Measurements from ENCODE around the gene ETNK2.

Gene ETNK2

GRCh38 chr1:204169858-204170257 is 18.0 kb upstream of the ETNK2 start:
- in situ Hi-C loops (cut with MboI; ENCODE audit: low sequenced_read_pairs): loop anchor here (25.0 kb wide), 1 partner anchor 342 kb away; the partner anchor contains the start of gene MDM4
- Histone ChIP-seq H3K4me1 (no peaks in the 10 kb centered on the region), H3K4me3 (no peak overlapping the region), H3K36me3 (replicated peaks) (no peaks in the 10 kb centered on the region), H3K27me3 (ENCODE audit: low read depth) (no peaks in the 10 kb centered on the region), H3K9me3 (peaks cover 19% of the 10 kb centered on the region)
- DNase-seq (ENCODE audit: low spot score in 2 of 2): no peak

GRCh38 chr1:204167730-204168129 is 15.9 kb upstream of the ETNK2 start:
- no peak for DNase-seq (ENCODE audit: low spot score in 2 of 2)
- Histone ChIP-seq H3K27me3 (ENCODE audit: low read depth) (no peaks in the 10 kb centered on the region), H3K9me3 (peaks cover 19% of the 10 kb centered on the region), H3K36me3 (replicated peaks) (no peaks in the 10 kb centered on the region), H3K4me1 (no peaks in the 10 kb centered on the region), H3K4me3 (no peak overlapping the region)
- in situ Hi-C loops (cut with MboI; ENCODE audit: low sequenced_read_pairs): loop anchor here (25.0 kb wide), 1 partner anchor 345 kb away; the partner anchor contains the start of gene MDM4

GRCh38 chr1:204166219-204166618 is 14.4 kb upstream of the ETNK2 start, which contains the start of gene REN:
TSS of gene REN (minus strand) at chr1:204166337. CDS start at chr1:204166293, 44 bp downstream.
- peaks cover 19% of the 10 kb centered on the region for H3K9me3 ChIP-seq
- no peak within 1 kb of the TSS for H3K4me3 ChIP-seq
- no peaks in the 10 kb centered on the region for H3K27me3 ChIP-seq (ENCODE audit: low read depth)
- no peak for DNase-seq (ENCODE audit: low spot score in 2 of 2)
- H3K4me1 ChIP-seq: no peaks in the 10 kb centered on the region
- no peaks in the 10 kb centered on the region for H3K36me3 ChIP-seq (replicated peaks)
- in situ Hi-C loops (cut with MboI; ENCODE audit: low sequenced_read_pairs): loop anchor here (25.0 kb wide), 1 partner anchor 346 kb away; the partner anchor contains the start of gene MDM4

- no peak overlapping the region for H3K4me3 ChIP-seq
- in situ Hi-C loops (cut with MboI; ENCODE audit: low sequenced_read_pairs): loop anchor here (25.0 kb wide), 1 partner anchor 350 kb away; the partner anchor contains the start of gene MDM4
- no peaks in the 10 kb centered on the region for H3K27me3 ChIP-seq (ENCODE audit: low read depth)
- H3K9me3 ChIP-seq: no peaks in the 10 kb centered on the region
- DNase-seq (ENCODE audit: low spot score in 2 of 2): peak; percentile 50 to 87
- no peaks in the 10 kb centered on the region for H3K36me3 ChIP-seq (replicated peaks)
- H3K4me1 ChIP-seq: no peaks in the 10 kb centered on the region
Measured at GRCh38 chr1:204162494-204163074, 10.7 kb upstream of the ETNK2 start.

- Histone ChIP-seq H3K4me1 (no peaks in the 10 kb centered on the region), H3K4me3 (no peak overlapping the region), H3K9me3 (no peaks in the 10 kb centered on the region), H3K27me3 (ENCODE audit: low read depth) (no peaks in the 10 kb centered on the region), H3K36me3 (replicated peaks) (no peaks in the 10 kb centered on the region)
- in situ Hi-C loops (cut with MboI; ENCODE audit: low sequenced_read_pairs): loop anchor here (25.0 kb wide), 1 partner anchor 350 kb away; the partner anchor contains the start of gene MDM4
- DNase-seq (ENCODE audit: low spot score in 2 of 2): no peak
Measured at GRCh38 chr1:204161609-204162493, 10.0 kb upstream of the ETNK2 start.

GRCh38 chr1:204157962-204158361 is 6.1 kb upstream of the ETNK2 start:
- no peak for DNase-seq (ENCODE audit: low spot score in 2 of 2)
- no peaks in the 10 kb centered on the region for H3K36me3 ChIP-seq (replicated peaks)
- no peaks in the 10 kb centered on the region for H3K27me3 ChIP-seq (ENCODE audit: low read depth)
- H3K9me3 ChIP-seq: no peaks in the 10 kb centered on the region
- in situ Hi-C loops (cut with MboI; ENCODE audit: low sequenced_read_pairs): loop anchor here (5.0 to 25.0 kb wide), 2 partner anchors 204 to 354 kb away; partner anchors contain the start of gene MDM4
- H3K4me1 ChIP-seq: no peaks in the 10 kb centered on the region
- H3K4me3 ChIP-seq: no peak overlapping the region

- H3K4me1 ChIP-seq: no peaks in the 10 kb centered on the region
- no peaks in the 10 kb centered on the region for H3K36me3 ChIP-seq (replicated peaks)
- H3K4me3 ChIP-seq: no peak overlapping the region
- DNase-seq (ENCODE audit: low spot score in 2 of 2): no peak
- H3K27me3 ChIP-seq (ENCODE audit: low read depth): no peaks in the 10 kb centered on the region
- H3K9me3 ChIP-seq: no peaks in the 10 kb centered on the region
- in situ Hi-C loops (cut with MboI; ENCODE audit: low sequenced_read_pairs): loop anchor here (5.0 to 25.0 kb wide), 2 partner anchors 206 to 356 kb away; partner anchors contain the start of gene MDM4
Measured at GRCh38 chr1:204155881-204156280, 4.0 kb upstream of the ETNK2 start.

GRCh38 chr1:204154568-204155255 is 2.9 kb upstream of the ETNK2 start:
- Histone ChIP-seq H3K4me3 (no peak overlapping the region), H3K36me3 (replicated peaks) (no peaks in the 10 kb centered on the region), H3K4me1 (no peaks in the 10 kb centered on the region), H3K27me3 (ENCODE audit: low read depth) (no peaks in the 10 kb centered on the region), H3K9me3 (no peaks in the 10 kb centered on the region)
- in situ Hi-C loops (cut with MboI; ENCODE audit: low sequenced_read_pairs): loop anchor here (5.0 to 25.0 kb wide), 2 partner anchors 208 to 358 kb away; partner anchors contain the start of gene MDM4
- no peak for DNase-seq (ENCODE audit: low spot score in 2 of 2)

- DNase-seq (ENCODE audit: low spot score in 2 of 2): no peak
- Histone ChIP-seq H3K9me3 (no peaks in the 10 kb centered on the region), H3K27me3 (ENCODE audit: low read depth) (no peaks in the 10 kb centered on the region), H3K4me1 (no peaks in the 10 kb centered on the region), H3K4me3 (no peak overlapping the region), H3K36me3 (replicated peaks) (no peaks in the 10 kb centered on the region)
- in situ Hi-C loops (cut with MboI; ENCODE audit: low sequenced_read_pairs): loop anchor here (25.0 kb wide), 1 partner anchor 359 kb away; the partner anchor contains the start of gene MDM4
Measured at GRCh38 chr1:204153667-204154066, 1.8 kb upstream of the ETNK2 start.

GRCh38 chr1:204152310-204153044 is 633 bp upstream of the ETNK2 start:
- Histone ChIP-seq H3K4me1 (no peaks in the 10 kb centered on the region), H3K36me3 (replicated peaks) (no peaks in the 10 kb centered on the region), H3K9me3 (no peaks in the 10 kb centered on the region), H3K4me3 (peak overlapping the region; percentile 46), H3K27me3 (ENCODE audit: low read depth) (no peaks in the 10 kb centered on the region)
- in situ Hi-C loops (cut with MboI; ENCODE audit: low sequenced_read_pairs): loop anchor here (25.0 kb wide), 1 partner anchor 360 kb away; the partner anchor contains the start of gene MDM4
- no peak for DNase-seq (ENCODE audit: low spot score in 2 of 2)

GRCh38 chr1:204150702-204151551 is 917 bp downstream of the ETNK2 start:
- no peaks in the 10 kb centered on the region for H3K27me3 ChIP-seq (ENCODE audit: low read depth)
- in situ Hi-C loops (cut with MboI; ENCODE audit: low sequenced_read_pairs): loop anchor here (25.0 kb wide), 1 partner anchor 361 kb away; the partner anchor contains the start of gene MDM4
- DNase-seq (ENCODE audit: low spot score in 2 of 2): peak in 1 of 2 experiments; percentile 37
- H3K4me1 ChIP-seq: no peaks in the 10 kb centered on the region
- H3K4me3 ChIP-seq: peak overlapping the region; percentile 52
- no peaks in the 10 kb centered on the region for H3K9me3 ChIP-seq
- H3K36me3 ChIP-seq (replicated peaks): no peaks in the 10 kb centered on the region

Data from HAP-1 (cell line).